Measurements from ENCODE around the gene HOXB3. TPM values are rescaled to one million over a fixed set of nuclear protein-coding genes. Genes with fewer than 3 reads are reported as not detected.

Gene HOXB3
- polyA plus RNA-seq, 4 donors: 112 to 237 (median 181) TPM

DNA sequence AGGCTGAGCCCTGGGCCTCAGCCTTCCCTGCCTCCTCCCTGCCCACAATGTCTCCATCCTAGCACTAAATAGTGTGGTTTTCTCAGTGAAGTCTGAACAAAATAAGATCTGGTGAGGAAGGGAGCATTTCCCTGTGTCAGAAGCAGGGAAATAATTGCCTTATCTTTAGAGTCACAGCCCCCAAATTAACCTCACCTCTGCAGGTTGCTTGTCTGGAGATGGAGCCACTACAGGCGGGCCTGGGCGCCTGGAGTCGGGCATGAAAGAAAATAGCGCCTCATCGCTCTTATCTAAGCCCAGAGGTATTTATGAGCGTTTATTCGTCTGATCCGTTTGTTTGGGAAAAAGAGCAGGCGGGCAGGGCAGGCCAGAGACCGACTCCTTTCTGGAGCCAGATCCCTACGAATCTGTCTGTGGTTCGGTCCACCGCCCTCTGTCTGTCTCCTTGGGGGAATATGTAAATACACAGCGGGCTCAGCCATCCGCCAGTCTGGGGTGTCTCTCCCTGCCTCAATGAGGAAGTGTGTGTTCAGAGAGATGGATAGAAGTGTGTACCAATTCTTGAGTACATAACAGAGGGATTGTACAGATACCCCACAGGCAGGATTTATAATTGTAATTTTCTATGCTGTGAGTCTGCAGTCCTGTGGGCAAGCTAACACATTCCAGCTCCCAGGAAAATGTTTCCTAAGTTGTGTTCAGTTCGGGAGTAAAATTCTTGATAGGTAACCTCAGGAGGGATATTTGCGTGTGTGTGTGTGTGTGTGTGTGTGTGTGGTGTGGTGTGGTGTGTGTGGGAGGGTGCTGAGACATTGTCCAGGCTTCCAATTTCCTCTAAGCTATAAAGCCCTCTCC is 10.4 kb upstream of the HOXB3 start:
- DNase-seq (ENCODE audit: low read depth in 4 of 4, low spot score in 2 of 4): no peak

GRCh38 chr17:48599354-48599753 is 9.3 kb upstream of the HOXB3 start:
- no peak for DNase-seq (ENCODE audit: low read depth in 4 of 4, low spot score in 2 of 4)

DNA sequence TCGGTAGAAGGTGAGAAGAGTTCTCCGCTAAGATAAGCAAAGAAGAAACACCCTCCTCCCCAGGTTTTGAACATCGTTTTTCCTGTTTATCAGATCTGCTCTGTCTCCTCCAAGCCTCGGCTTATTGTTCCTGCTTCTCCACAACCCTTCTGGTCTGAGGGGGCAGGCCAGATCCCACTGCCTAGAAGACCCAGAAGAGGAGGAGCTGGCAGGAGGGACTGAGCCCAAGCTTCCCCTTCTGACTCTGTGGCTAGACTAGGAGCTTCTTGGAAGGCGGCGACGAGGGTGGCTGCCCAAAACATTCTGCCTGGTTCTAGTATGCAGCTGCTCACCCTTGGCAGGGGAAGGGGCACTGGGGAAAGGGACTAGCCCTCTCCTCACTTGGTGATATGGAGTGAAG is 8.7 kb upstream of the HOXB3 start:
- DNase-seq (ENCODE audit: low read depth in 4 of 4, low spot score in 2 of 4): no peak

DNA sequence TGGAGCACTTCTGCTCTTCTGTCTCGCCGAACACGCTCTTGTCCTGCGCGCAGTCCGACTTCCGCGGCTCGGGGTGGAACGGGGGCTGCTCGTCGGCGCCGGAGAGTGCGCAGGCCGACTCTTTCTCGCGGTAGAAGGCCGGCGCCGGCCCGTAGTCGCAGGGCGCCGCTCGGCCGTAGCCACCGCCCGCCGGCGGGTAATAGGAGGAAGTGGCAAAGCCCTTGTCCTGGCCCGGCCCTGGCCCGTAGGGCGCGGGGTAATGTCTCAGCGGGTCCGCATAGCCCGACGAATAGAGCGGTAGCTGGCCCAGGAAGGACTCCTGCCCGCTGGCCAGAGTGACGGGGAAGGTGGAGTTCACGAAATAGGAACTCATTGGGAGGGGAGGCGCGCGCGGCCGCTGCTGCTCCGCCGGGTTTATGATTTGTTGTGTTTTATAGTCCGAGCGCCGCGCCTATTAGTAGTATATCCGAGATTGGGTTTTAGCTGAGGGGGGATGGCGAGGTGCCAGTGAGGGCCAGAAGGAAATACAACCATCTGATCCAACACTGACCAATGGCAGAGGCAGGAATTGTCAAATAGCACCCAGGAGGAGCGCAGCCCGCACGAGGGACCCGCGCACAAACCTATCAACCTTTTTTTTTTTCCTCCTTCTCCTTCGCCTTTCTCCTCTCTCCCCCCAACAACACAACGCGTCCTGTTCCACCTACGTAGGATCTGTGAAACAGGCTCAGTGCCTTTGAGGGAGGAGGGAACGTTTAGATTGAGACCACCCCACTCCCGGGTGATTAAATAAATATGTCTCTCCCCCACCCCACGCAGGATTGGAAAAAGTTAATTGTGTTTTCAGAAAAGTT is 8.0 kb upstream of the HOXB3 start:
- no peak for DNase-seq (ENCODE audit: low read depth in 4 of 4, low spot score in 2 of 4)

DNA sequence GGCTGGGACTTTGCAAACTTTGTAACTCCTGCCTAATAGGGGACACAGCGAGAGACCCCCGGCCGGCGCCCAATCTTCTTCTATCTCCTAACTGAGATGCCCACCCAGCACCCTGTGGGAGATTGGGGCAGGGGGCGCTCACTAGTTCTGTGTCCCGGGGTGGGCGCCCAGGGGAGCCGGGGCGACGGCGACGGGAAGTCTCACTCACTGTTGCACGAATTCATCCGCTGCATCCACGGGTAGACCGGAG is 7.4 kb upstream of the HOXB3 start:
- DNase-seq (ENCODE audit: low read depth in 4 of 4, low spot score in 2 of 4): no peak

- no peak for DNase-seq (ENCODE audit: low read depth in 4 of 4, low spot score in 2 of 4)
Measured at GRCh38 chr17:48596735-48597527, 6.9 kb upstream of the HOXB3 start.

DNA sequence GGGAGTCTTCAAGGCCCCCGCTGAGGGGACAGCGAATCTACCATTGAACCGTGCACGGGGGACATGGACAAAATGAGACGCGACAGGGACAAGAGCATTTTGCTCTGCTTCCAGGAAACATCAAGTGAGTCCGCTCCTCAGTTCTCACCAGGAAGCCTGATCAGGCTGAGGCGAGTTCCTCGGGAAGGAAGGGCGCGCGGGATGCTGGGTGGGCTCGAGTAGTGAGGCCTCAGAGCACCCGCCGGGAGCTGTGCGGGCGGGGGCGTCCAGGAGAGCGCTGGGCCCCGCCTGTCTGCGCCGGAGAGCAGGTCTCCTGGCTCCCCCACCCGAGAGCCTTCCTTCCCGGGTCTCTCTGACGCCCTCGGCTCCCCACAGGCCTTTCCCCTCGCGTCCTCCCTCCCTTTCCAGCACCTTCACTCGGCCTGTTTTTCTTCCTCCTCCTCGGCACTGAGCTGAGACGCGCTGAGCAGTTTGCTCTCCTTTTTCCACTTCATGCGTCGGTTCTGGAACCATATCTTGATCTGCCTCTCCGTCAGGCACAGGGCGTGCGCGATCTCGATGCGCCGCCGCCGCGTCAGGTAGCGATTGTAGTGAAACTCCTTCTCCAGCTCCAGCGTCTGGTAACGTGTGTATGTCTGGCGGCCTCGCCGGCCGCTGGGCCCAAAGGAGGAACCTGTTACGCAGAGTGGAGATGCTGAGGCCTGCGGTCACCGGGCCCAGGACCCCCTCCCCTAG is 6.1 kb upstream of the HOXB3 start:
- no peak for DNase-seq (ENCODE audit: low read depth in 4 of 4, low spot score in 2 of 4)

DNA sequence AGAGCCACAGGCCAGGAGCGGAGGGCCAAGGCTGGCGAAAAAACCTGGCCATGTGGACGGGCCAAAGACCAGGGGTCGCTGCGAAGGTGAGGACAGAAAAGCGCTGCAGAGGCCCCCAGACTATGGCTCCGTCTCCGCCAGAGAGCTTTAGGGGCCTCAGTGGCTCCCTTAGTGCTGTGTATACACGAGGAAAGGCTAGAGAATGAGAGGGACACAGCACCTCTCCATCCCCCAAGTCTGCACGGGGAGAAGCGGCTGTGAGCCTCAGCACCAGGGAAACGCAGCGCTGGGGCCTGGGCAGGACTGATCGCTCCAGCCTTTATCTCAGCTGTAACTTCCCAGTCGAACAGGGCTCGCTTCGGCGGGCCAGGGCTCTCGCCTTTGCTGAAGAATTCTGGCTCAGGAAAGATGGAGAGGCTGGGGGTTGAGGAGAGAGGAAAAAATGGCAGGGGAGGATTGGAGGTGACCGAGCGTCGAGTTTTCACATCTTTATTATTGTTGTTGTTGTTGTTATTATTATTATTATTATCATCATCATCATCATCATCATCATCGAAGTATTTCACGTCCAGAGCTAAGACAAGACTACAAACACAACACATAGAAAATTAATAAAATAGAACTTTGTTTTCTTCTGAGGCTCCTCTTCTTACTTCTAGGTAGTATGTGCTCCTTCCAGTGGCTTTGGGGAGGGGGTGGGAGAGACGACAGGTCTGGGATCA is 5.4 kb upstream of the HOXB3 start:
- DNase-seq (ENCODE audit: low read depth in 4 of 4, low spot score in 2 of 4): no peak

DNA sequence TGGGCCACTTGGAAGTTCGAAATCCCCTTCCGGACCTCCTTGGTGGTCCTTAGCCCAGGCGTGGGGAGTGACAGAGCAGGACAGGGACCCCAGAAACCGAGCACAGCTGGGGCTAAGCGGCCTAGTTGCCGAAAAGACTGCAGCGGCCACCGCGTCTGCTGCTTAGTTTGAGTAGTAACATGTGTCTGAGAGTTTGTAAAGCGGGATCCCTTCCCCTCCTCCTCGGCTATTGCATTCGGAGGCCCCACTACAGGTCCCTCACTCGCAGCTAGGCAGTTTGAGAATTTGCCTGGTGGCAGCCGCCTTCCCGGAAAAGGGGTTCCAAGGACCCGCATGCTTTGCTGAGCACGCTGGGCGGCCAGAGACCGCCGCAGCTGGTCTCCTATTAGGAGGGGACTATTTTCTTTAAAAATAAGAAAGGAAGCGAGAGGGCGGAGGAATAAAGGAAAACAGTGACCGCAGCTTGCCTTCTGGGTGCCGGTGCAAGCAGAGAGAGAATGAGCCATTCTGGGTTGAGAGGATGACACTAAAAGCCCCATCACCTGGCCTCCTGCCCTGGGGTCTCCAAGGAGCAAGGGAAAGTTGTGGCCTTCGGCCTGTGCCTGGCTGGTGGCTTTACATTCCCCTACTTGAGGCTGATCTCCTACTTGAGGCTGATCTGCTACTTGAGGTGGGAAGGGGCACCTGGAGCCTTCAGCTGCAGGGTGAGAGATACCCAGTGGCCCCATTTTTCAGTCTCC is 4.7 kb upstream of the HOXB3 start:
- DNase-seq (ENCODE audit: low read depth in 4 of 4, low spot score in 2 of 4): no peak

- DNase-seq (ENCODE audit: low read depth in 4 of 4, low spot score in 2 of 4): no peak
Measured at GRCh38 chr17:48593840-48594537, 3.9 kb upstream of the HOXB3 start.

GRCh38 chr17:48593126-48593829 is 3.2 kb upstream of the HOXB3 start, which contains the start of gene HOXB5:
Gene HOXB5, minus strand, starts transcription at chr17:48593779. Its CDS starts 97 bp downstream, at chr17:48593682.
- DNase-seq (ENCODE audit: low read depth in 4 of 4, low spot score in 2 of 4): no peak

DNA sequence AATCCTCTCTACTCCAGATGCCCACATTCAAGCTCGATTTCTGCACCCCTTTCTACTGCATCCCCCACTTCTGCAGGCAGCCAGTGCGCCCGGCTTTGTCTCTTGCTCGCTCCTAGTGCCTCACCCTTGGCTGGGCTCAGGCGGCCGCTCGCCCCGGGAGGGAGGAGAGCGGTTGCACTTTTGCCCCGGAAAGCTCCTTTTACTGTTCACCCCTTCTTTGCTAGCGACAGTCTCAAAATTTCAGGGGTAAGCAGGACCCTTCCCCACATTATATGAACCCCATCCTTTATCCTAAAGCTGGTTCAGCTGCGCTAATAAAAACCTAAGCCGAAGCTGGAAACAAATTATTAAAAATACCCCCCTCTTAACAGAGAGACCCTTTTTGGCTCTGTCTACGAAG is 2.5 kb upstream of the HOXB3 start:
- DNase-seq (ENCODE audit: low read depth in 4 of 4, low spot score in 2 of 4): no peak

DNA sequence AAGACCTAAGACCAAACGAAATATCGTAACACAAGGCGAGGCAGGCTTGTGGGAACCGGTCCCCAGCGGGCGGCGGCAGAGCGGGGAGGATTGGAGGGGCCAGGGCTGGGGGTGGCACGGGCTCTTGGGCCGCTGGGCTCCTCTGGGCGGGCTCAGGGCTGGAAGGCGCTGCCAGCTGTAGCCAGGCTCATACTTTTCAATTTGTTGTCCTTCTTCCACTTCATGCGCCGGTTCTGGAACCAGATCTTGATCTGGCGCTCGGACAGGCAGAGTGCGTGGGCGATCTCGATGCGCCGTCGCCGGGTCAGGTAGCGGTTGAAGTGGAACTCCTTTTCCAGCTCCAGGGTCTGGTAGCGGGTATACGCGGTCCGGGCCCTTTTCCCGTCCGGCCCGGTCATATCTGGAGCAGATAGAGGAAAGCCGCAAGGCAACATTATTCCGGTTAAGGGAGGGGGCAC is 2.0 kb upstream of the HOXB3 start:
- no peak for DNase-seq (ENCODE audit: low read depth in 4 of 4, low spot score in 2 of 4)

GRCh38 chr17:48591255-48592056 is 1.4 kb upstream of the HOXB3 start:
- no peak for DNase-seq (ENCODE audit: low read depth in 4 of 4, low spot score in 2 of 4)

DNA sequence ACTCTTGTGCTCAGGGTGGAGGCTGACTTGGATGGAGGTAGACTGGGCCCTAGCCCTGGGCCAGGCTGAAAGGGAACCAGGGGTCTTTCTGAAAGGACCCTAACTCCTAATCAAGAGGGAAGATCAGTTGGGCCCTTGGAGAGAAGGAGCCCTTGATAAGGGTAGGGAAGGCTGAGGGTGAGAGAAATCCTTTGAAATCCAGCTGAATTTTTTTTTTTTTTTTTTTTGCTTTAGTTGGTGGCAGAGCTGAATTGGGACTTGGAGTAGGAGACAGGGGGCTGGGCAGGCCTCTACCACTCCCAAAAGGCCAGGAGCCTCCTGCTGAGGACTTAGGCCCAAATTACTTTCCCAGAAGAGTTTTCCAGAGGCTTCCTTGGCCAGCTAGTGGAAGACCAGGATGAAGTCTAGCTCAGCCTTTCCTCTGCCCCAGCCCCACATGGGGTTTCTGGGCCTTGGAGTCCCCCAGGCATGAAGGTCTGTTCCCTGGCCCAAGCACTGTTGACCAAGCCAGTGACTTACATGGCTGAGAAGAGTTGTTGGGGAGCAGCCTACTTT is 643 bp upstream of the HOXB3 start:
- DNase-seq (ENCODE audit: low read depth in 4 of 4, low spot score in 2 of 4): no peak

DNA sequence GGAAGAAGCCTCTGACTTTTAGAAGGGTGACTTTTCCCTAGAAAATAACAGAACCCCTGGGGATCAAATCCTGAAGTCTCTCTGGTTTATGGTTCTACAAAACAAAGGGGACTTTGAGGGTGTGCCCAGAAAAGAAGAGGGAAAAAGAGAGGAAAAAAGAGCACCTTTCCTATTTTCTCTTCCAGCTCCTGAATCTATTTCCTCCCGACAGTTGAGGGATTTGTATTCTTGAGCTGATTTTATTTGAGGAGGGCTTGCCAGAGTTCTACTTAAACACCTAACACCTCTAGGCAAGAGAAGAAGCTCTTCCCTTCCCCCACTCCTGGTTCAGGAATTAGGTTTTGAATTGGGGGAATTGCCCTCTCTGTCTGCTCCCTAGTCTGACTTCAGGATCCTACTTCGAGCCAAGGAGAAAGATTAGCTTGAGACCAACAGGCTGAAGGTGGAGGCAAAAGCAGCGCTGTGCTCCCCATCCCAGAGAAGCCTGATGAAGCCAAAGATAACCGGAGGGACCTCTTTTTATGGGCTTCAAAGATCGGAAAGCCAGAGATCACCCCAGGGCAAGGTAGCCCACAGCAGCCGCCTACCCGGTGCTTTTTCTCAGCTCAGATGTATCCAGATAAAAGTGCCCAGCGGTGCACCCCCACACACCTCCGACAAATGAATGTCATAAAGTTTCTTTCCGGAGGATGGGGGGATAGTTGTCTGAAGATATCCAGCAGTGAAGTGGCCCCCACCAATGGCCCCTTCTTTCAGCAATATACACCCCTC is 796 bp downstream of the HOXB3 start:
- DNase-seq (ENCODE audit: low read depth in 4 of 4, low spot score in 2 of 4): no peak
